Measurements from ENCODE around the gene CDA. TPM values are rescaled to one million over a fixed set of nuclear protein-coding genes. Genes with fewer than 3 reads are reported as not detected.

Gene CDA
- total and polyA plus RNA-seq, 2 of the 8 experiments (the other 6 are each of a cell fraction or from before 2014, with no cell fraction given) = 4.4 to 11.3 TPM

DNA sequence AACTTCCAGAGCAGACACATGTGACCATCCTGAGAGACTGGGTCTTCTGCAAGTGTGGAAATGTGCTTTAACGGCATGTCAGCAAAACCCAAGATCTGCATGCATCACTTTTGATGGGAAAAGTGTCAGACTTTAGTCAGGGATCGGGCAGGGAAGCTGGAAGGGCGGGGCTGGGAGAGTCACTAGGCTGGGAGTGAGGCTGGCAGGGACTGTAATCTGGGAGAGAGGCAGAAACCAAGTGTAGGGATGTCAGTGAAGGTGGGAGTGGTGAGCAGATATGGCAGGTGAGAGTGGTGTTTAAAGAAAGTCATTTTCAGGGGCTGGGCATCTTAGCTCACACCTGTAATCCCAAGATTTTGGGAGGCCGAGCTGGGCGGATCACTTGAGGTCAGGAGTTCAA is 11.3 kb downstream of the CDA start:
- no peak overlapping the region for H3K27ac ChIP-seq (ENCODE audit: low read depth, low read length)
- H3K27me3 ChIP-seq (replicated peaks in 1 of 4; ENCODE audit: control insufficient read depth in 3 of 4, extremely low read depth in 1 of 4, insufficient read depth in 3 of 4, low read length in 3 of 4) = no peaks in the 10 kb centered on the region
- H3K79me2 ChIP-seq (ENCODE audit: control insufficient read depth in 1 of 2, insufficient read depth in 2 of 2, low read length in 2 of 2) = no peaks in the 10 kb centered on the region
- no peaks in the 10 kb centered on the region; the same call in 1 of the 2 replicates for H3K23me2 ChIP-seq (ENCODE audit: low read depth, low read length)
- H2BK5ac ChIP-seq (ENCODE audit: low read depth, low read length) = no peak overlapping the region
- H3K14ac ChIP-seq (ENCODE audit: insufficient read length) = no peak overlapping the region
- no peak overlapping the region; a peak in 1 of 7 replicates for H3K9ac ChIP-seq (replicated peaks in 1 of 4; ENCODE audit: extremely low read depth in 1 of 4, low read depth in 3 of 4, low read length in 3 of 4)
- no peak overlapping the region for H2AFZ ChIP-seq (ENCODE audit: low read length)
- no peak overlapping the region for H4K5ac ChIP-seq (ENCODE audit: insufficient read length, low read depth, low read length)
- H3K4ac ChIP-seq (replicated peaks; ENCODE audit: insufficient read length, low read depth, low read length) = no peak overlapping the region
- no peak overlapping the region for H2BK20ac ChIP-seq (ENCODE audit: low read length)
- H3K4me2 ChIP-seq (ENCODE audit: insufficient read depth in 1 of 2, low read depth in 2 of 2, low read length in 2 of 2) = no peak overlapping the region
- ChIA-PET CTCF (ENCODE audit: partially characterized antibody) (interaction anchor here (1.0 to 1.3 kb wide), 2 partner anchors 11 to 33 kb away, joined by 4 to 5 read pairs; partner anchors contain the start of genes CDA and PINK1), POLR2A (ENCODE audit: partially characterized antibody) (interaction anchor here (1.7 kb wide), 1 partner anchor 9 kb away, joined by 5 read pairs; no protein-coding TSS in a partner anchor)
- no peak overlapping the region for H4K8ac ChIP-seq (ENCODE audit: extremely low read depth, insufficient read depth, low read length)
- no peak overlapping the region for H2BK15ac ChIP-seq (ENCODE audit: low read length)
- no peaks in the 10 kb centered on the region for H3K79me1 ChIP-seq (ENCODE audit: low read depth, low read length)
- 90% methylated on average over 5 of the region's 5 CpGs; no CpG with 5 or more reads in 1 of the 2 experiments for WGBS, 2 experiments (ENCODE audit: extremely low coverage in 1 of 2, insufficient coverage in 1 of 2, insufficient read length in 1 of 2, insufficient replicate concordance in 2 of 2, low coverage in 1 of 2, low lambda C conversion rate in 2 of 2, missing lambda C conversion rate in 1 of 2)
- H3K23ac ChIP-seq (ENCODE audit: insufficient read length) = no peak overlapping the region
- no peak overlapping the region for H3K18ac ChIP-seq (ENCODE audit: extremely low read depth, low read length)
- H3K56ac ChIP-seq (replicated peaks; ENCODE audit: insufficient read length, low read depth, low read length) = no peak overlapping the region
- H2BK120ac ChIP-seq (replicated peaks; ENCODE audit: low read depth, low read length) = no peak overlapping the region
- H4K91ac ChIP-seq (replicated peaks; ENCODE audit: insufficient read length, low read length) = no peak overlapping the region
- FAIRE-seq (no peak), DNase-seq (ENCODE audit: low read depth in 1 of 2, low spot score in 2 of 2) (no peak)
- no peaks in the 10 kb centered on the region for H3K36me3 ChIP-seq (ENCODE audit: control insufficient read depth in 2 of 4, insufficient read depth in 4 of 4, low read length in 3 of 4)
- no peaks in the 10 kb centered on the region for H3K9me3 ChIP-seq (ENCODE audit: insufficient read depth in 2 of 2, low read depth in 1 of 2, low read length in 1 of 2)
- no peak overlapping the region for H2AK5ac ChIP-seq (ENCODE audit: low read depth, low read length)
- no peak overlapping the region for H2BK12ac ChIP-seq (ENCODE audit: low read depth, low read length)
- no peaks in the 10 kb centered on the region for H4K20me1 ChIP-seq (replicated peaks in 1 of 2; ENCODE audit: control insufficient read depth in 1 of 2, insufficient read depth in 2 of 2, low read length in 2 of 2)
- H3K4me1 ChIP-seq (replicated peaks in 1 of 4; ENCODE audit: control insufficient read depth in 3 of 4, insufficient read depth in 4 of 4, low read length in 3 of 4) = no peaks in the 10 kb centered on the region
- H3K4me3 ChIP-seq (ENCODE audit: extremely low read depth in 1 of 4, insufficient read depth in 2 of 4, low read depth in 3 of 4, low read length in 4 of 4) = no peak overlapping the region
- TF ChIP-seq NRF1 (IDR thresholded peaks at IDR 0.05; ENCODE audit: low read depth, low read length) (no peak), NANOG (IDR thresholded peaks at IDR 0.05; ENCODE audit: insufficient read depth, low read depth, low read length, poor library complexity, severe bottlenecking) (no peak), SP1 (IDR thresholded peaks at IDR 0.05; ENCODE audit: low read depth, low read length) (no peak), ATF3 (IDR thresholded peaks at IDR 0.05; ENCODE audit: insufficient read depth, low read depth, low read length) (no peak), SIX5 (IDR thresholded peaks at IDR 0.05; ENCODE audit: low read depth, low read length) (no peak), KDM1A (IDR thresholded peaks at IDR 0.05; ENCODE audit: borderline replicate concordance, low read length) (no peak), PHF8 (conservative IDR thresholded peaks at IDR 0.05; ENCODE audit: low read depth, low read length) (no peak), BACH1 (IDR thresholded peaks at IDR 0.05; ENCODE audit: low read length) (no peak), YY1 (IDR thresholded peaks at IDR 0.05; ENCODE audit: low read depth, low read length) (no peak), POLR2AphosphoS5 (IDR thresholded peaks at IDR 0.05; ENCODE audit: low read depth, low read length) (no peak), POLR2A (IDR thresholded peaks at IDR 0.05; ENCODE audit: control extremely low read depth in 1 of 2, low read depth in 2 of 2, low read length in 2 of 2) (no peak), TEAD4 (IDR thresholded peaks at IDR 0.05; ENCODE audit: low read depth, low read length) (no peak), HDAC2 (IDR thresholded peaks at IDR 0.05; ENCODE audit: borderline replicate concordance in 1 of 2, low read depth in 2 of 2, low read length in 2 of 2) (no peak), GTF2F1 (IDR thresholded peaks at IDR 0.05; ENCODE audit: borderline replicate concordance, low read depth, low read length) (no peak)
- TF ChIP-seq, protein P1, sequence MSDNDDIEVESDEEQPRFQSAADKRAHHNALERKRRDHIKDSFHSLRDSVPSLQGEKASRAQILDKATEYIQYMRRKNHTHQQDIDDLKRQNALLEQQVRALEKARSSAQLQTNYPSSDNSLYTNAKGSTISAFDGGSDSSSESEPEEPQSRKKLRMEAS (IDR thresholded peaks at IDR 0.05) = no peak

Measured in H1 (cell line).